HCT116 (cell line): Measurements from ENCODE around the gene SLC35D1.

Experiments
- CBX3 ChIP-seq: IDR thresholded peaks from 2 replicates; pipeline ENCODE4 v1.6.1; 2012; ENCODE audit warnings: low read depth
- CEBPB ChIP-seq: IDR thresholded peaks from 2 replicates; pipeline ENCODE4 v1.6.1; 2012; ENCODE audit warnings: low read depth
- CTCF ChIP-seq, 3 experiments: fragments of 200-600 bp in 1 of 3; sonication (generic) in 1 of 3; IDR thresholded peaks in 2 of 3; conservative IDR thresholded peaks in 1 of 3; 2 replicates each; pipeline ENCODE4 v1.5.1; 2012 to 2017; ENCODE audit warnings: low read depth in 2 of 3, low read length in 2 of 3, antibody characterized with exemption in 1 of 3, borderline replicate concordance in 1 of 3, control low read depth in 1 of 3, mild to moderate bottlenecking in 1 of 3, mixed read lengths in 1 of 3, mixed run types in 1 of 3, moderate library complexity in 1 of 3; ENCODE audit not compliant: insufficient read depth in 1 of 3
- ELF1 ChIP-seq: IDR thresholded peaks from 2 replicates; pipeline ENCODE4 v1.6.1; 2012; ENCODE audit warnings: low read depth, borderline replicate concordance
- EZH2phosphoT487 ChIP-seq: fragments of 200-600 bp; IDR thresholded peaks from 2 replicates; pipeline ENCODE4 v1.6.1; 2018; ENCODE audit warnings: antibody characterized with exemption, borderline replicate concordance
- MAX ChIP-seq: IDR thresholded peaks from 2 replicates; pipeline ENCODE4 v1.6.1; 2012
- POLR2A ChIP-seq: IDR thresholded peaks from 2 replicates; pipeline ENCODE4 v1.7.0; 2011; ENCODE audit warnings: borderline replicate concordance; ENCODE audit not compliant: insufficient read depth, insufficient read length; ENCODE audit errors: extremely low read depth
- RAD21 ChIP-seq: IDR thresholded peaks from 2 replicates; pipeline ENCODE4 v1.6.1; 2012; ENCODE audit warnings: low read depth, mild to moderate bottlenecking
- REST ChIP-seq: IDR thresholded peaks from 2 replicates; pipeline ENCODE4 v1.6.1; 2012; ENCODE audit warnings: low read depth
- SP1 ChIP-seq: IDR thresholded peaks from 2 replicates; pipeline ENCODE4 v1.6.1; 2012; ENCODE audit warnings: low read depth
- TCF7L2 ChIP-seq: IDR thresholded peaks from 2 replicates; pipeline ENCODE4 v1.7.0; 2011; ENCODE audit warnings: borderline replicate concordance, inconsistent platforms; ENCODE audit not compliant: insufficient read depth, insufficient read length; ENCODE audit errors: extremely low read depth
- ZFX ChIP-seq: fragments of 450-650 bp; IDR thresholded peaks from 2 replicates; pipeline ENCODE4 v1.6.1; 2017
- ZNF274 ChIP-seq: fragments of 200-500 bp; sonication (Bioruptor generic); IDR thresholded peaks from 2 replicates; pipeline ENCODE4 v1.6.1; 2014; ENCODE audit warnings: mild to moderate bottlenecking, low read depth, low read length, inconsistent platforms

- TF ChIP-seq RAD21: no peak
- no peak for TF ChIP-seq CTCF (IDR thresholded peaks at IDR 0.05 in 2 of 3, conservative IDR thresholded peaks at IDR 0.05 in 1 of 3; ENCODE audit: borderline replicate concordance in 1 of 3, insufficient read depth in 1 of 3, low read depth in 2 of 3, low read length in 2 of 3)
- TF ChIP-seq MAX: no peak
- no peak for TF ChIP-seq ZNF274
- TF ChIP-seq ZFX: no peak
- TF ChIP-seq POLR2A: no peak
- TF ChIP-seq SP1: no peak
- no peak for TF ChIP-seq CEBPB
- no peak for TF ChIP-seq EZH2phosphoT487
- no peak for TF ChIP-seq TCF7L2
- no peak for TF ChIP-seq CBX3
- TF ChIP-seq ELF1: no peak
- TF ChIP-seq REST: no peak
Observed at GRCh38 chr1:67085326-67085725, 31.4 kb upstream of the SLC35D1 start.
